Measurements from ENCODE around the gene TUBGCP2. TPM values are rescaled to one million over a fixed set of nuclear protein-coding genes. Genes with fewer than 3 reads are reported as not detected.

Gene TUBGCP2
- total RNA-seq, 1 donor from 2014 or later = 35.2 TPM

- DNase-seq (ENCODE audit: low read depth) = peak; percentile 80
- no peak overlapping the region for H3K4me3 ChIP-seq (ENCODE audit: low read depth, low read length)
These were observed 49.7 kb downstream of the TUBGCP2 start for GRCh38 chr10:133258818-133259601.

DNA sequence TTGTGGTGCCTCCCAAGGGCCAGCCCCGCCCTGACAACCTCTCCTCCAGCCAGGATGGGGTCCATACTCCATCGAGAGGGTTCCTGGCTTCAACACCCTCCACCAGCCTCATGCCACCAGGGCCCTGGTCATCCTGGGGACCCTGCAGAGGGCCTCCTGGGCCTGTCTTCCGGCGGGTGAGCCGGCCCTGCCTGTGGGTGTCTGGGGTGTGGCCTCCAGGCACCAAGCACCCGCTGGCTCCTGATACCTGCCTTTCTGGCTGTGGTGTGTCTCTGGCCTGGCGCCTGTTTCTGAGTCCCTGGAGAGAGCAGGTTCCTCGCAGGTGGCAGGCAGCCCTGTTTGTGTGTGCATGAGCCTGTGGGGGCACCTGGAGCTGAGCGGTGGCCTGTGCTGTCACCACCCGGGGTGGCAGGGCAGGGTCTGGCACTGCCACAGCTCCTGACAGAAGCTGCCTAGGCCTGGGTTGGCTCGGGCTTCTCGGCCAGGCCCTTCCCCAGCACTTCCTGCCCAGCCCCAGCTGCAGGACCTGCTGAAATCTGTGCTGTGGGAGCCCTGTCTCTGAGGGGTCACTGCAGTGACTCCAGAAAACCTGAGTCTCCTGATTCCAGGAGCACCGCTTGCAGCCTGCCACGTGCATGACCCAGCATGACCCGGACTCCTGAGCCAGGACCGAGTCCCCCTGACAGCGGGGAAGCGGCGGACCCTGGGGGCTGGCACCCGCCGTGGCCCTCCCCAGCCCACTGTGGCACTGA lies 50.4 kb downstream of the TUBGCP2 start:
- TF ChIP-seq, protein P1, sequence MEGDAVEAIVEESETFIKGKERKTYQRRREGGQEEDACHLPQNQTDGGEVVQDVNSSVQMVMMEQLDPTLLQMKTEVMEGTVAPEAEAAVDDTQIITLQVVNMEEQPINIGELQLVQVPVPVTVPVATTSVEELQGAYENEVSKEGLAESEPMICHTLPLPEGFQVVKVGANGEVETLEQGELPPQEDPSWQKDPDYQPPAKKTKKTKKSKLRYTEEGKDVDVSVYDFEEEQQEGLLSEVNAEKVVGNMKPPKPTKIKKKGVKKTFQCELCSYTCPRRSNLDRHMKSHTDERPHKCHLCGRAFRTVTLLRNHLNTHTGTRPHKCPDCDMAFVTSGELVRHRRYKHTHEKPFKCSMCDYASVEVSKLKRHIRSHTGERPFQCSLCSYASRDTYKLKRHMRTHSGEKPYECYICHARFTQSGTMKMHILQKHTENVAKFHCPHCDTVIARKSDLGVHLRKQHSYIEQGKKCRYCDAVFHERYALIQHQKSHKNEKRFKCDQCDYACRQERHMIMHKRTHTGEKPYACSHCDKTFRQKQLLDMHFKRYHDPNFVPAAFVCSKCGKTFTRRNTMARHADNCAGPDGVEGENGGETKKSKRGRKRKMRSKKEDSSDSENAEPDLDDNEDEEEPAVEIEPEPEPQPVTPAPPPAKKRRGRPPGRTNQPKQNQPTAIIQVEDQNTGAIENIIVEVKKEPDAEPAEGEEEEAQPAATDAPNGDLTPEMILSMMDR (conservative IDR thresholded peaks at IDR 0.05; ENCODE audit: low read depth, low read length) = no peak
- H3K4me3 ChIP-seq (ENCODE audit: low read depth, low read length) = no peak overlapping the region
- DNase-seq (ENCODE audit: low read depth) = no peak

More at GRCh38 chr10:133258818-133259601, 49.7 kb downstream of the TUBGCP2 start:
- TF ChIP-seq, protein P1 (conservative IDR thresholded peaks at IDR 0.05; ENCODE audit: low read depth, low read length) = no peak

DNA sequence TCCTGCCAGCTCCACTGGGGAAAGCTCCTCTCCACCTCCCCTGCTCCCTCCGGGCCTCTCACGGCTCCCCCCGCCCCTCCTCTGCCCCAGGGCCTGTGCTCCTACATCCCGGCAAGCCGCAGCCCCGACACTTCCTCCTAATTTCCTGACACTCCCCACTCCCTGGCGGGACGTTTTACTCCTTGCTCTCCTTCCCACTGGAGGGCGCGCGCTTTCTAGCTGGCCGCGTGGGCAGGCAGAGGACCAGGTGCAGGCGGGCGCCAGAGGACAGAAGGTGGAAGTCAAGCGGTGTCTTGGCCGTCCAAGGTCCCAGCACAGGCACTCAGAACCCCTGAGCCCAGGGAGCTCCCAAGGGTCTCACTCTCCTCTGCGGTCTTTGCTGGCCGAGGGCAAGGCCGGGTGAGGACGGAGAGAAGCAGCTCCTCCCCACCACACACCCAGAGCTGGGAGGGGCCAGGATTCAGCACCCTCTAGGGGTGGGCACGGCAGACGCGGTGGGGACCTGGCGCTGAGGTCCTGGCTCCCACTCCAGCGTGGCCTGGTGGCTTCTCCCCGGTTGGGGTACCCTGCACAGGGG lies 51.1 kb downstream of the TUBGCP2 start:
- TF ChIP-seq, protein P1 (conservative IDR thresholded peaks at IDR 0.05; ENCODE audit: low read depth, low read length) = peak; percentile 53
- DNase-seq (ENCODE audit: low read depth) = no peak
- H3K4me3 ChIP-seq (ENCODE audit: low read depth, low read length) = peak overlapping the region; percentile 45

- TF ChIP-seq, protein P1 (conservative IDR thresholded peaks at IDR 0.05; ENCODE audit: low read depth, low read length) = no peak
- DNase-seq (ENCODE audit: low read depth) = no peak
- H3K4me3 ChIP-seq (ENCODE audit: low read depth, low read length) = no peak overlapping the region
These were observed 53.3 kb downstream of the TUBGCP2 start for GRCh38 chr10:133255323-133255722.

DNA sequence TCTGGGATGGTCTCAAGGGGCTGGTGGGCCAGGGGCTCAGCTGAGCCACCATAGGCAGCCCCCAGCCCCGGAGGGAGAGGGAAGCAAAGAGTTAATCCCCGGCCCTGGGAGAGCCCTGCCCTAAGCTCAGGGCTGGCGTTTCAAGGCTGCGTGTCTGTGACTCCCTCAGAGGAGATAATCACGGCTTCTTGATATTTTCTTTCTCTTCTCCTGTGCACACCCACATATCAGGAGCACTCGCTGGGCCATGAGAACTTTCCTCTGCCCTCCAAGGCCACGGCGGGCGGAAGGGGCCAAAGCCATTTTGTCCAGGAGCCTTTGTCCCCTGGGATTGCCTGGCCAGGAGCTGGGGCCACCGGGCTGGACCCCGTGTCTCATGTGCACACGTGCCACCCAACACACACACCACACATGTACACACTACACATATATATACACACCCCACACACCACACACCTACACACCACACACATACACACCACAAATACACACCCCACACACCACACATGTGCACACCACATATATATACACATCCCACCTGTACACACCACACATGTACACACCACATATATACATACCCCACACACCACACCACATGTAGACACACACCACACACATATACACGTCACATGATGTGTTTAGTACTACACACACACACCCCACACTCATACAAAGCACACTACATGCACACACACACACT lies 54.1 kb downstream of the TUBGCP2 start:
- DNase-seq (ENCODE audit: low read depth) = no peak
- no peak overlapping the region for H3K4me3 ChIP-seq (ENCODE audit: low read depth, low read length)
- TF ChIP-seq, protein P1 (conservative IDR thresholded peaks at IDR 0.05; ENCODE audit: low read depth, low read length) = no peak

DNA sequence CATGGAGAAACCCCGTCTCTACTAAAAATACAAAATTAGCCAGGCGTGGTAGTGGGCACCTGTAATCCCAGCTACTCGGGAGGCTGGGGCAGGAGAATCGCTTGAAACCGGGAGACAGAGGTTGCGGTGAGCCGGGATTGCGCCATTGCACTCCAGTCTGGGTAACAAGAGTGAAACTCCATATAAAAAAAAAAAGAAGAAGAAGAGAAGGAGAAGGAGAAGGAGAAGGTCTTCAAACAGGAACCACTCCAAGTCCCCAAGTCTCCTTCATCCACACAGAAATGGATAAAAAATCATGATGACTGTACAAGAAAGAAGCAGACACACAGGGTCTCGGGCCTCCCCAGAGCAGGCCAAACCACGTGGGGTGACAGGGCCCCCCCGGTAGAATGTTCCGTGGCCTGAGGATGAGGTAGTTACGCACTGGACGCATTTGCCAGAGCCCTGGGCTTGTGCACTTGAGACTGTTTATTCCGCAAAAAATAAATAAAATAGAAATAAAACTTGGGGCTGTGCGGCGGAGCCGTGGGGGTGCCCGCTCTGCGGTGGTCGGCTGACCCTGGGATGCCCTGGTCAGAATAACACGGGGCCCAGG lies 55.2 kb downstream of the TUBGCP2 start:
- TF ChIP-seq, protein P1 (conservative IDR thresholded peaks at IDR 0.05; ENCODE audit: low read depth, low read length) = no peak
- no peak overlapping the region for H3K4me3 ChIP-seq (ENCODE audit: low read depth, low read length)
- DNase-seq (ENCODE audit: low read depth) = no peak

Measured in epithelial cell of proximal tubule (primary cell).